ENCODE results near the gene S100A1.

GRCh38 chr1:153655333-153655732, 27.1 kb downstream of the S100A1 start:
- TF ChIP-seq, protein P1, sequence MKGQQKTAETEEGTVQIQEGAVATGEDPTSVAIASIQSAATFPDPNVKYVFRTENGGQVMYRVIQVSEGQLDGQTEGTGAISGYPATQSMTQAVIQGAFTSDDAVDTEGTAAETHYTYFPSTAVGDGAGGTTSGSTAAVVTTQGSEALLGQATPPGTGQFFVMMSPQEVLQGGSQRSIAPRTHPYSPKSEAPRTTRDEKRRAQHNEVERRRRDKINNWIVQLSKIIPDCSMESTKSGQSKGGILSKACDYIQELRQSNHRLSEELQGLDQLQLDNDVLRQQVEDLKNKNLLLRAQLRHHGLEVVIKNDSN (CRISPR knock-in tag; IDR thresholded peaks at IDR 0.05) = no peak
- TF ChIP-seq CTCF (IDR thresholded peaks at IDR 0.05) (no peak), MYBL2 (CRISPR knock-in tag; IDR thresholded peaks at IDR 0.05) (no peak), ZNF317 (CRISPR knock-in tag; IDR thresholded peaks at IDR 0.05; ENCODE audit: borderline replicate concordance, low read depth) (no peak), MXD4 (CRISPR knock-in tag; IDR thresholded peaks at IDR 0.05; ENCODE audit: borderline replicate concordance) (no peak), ZNF232 (CRISPR knock-in tag; IDR thresholded peaks at IDR 0.05) (no peak), ZSCAN18 (CRISPR knock-in tag; IDR thresholded peaks at IDR 0.05) (no peak), SP1 (CRISPR knock-in tag; conservative IDR thresholded peaks at IDR 0.05) (no peak), EMX1 (CRISPR knock-in tag; IDR thresholded peaks at IDR 0.05) (no peak), ESRRA (CRISPR knock-in tag; IDR thresholded peaks at IDR 0.05; ENCODE audit: borderline replicate concordance) (no peak), KAT7 (CRISPR knock-in tag; IDR thresholded peaks at IDR 0.05; ENCODE audit: borderline replicate concordance) (no peak)
- TF ChIP-seq, protein P2, sequence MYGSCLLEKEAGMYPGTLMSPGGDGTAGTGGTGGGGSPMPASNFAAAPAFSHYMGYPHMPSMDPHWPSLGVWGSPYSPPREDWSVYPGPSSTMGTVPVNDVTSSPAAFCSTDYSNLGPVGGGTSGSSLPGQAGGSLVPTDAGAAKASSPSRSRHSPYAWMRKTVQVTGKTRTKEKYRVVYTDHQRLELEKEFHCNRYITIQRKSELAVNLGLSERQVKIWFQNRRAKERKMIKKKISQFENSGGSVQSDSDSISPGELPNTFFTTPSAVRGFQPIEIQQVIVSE (CRISPR knock-in tag; IDR thresholded peaks at IDR 0.05; ENCODE audit: borderline replicate concordance) = no peak
